ENCODE data around the gene EGLN3.
"Not testable (repeated sequence)": the region's sequence is repeated elsewhere in the genome, so short reads cannot be mapped to it uniquely, and the experiment has no call there.

Gene EGLN3

DNA sequence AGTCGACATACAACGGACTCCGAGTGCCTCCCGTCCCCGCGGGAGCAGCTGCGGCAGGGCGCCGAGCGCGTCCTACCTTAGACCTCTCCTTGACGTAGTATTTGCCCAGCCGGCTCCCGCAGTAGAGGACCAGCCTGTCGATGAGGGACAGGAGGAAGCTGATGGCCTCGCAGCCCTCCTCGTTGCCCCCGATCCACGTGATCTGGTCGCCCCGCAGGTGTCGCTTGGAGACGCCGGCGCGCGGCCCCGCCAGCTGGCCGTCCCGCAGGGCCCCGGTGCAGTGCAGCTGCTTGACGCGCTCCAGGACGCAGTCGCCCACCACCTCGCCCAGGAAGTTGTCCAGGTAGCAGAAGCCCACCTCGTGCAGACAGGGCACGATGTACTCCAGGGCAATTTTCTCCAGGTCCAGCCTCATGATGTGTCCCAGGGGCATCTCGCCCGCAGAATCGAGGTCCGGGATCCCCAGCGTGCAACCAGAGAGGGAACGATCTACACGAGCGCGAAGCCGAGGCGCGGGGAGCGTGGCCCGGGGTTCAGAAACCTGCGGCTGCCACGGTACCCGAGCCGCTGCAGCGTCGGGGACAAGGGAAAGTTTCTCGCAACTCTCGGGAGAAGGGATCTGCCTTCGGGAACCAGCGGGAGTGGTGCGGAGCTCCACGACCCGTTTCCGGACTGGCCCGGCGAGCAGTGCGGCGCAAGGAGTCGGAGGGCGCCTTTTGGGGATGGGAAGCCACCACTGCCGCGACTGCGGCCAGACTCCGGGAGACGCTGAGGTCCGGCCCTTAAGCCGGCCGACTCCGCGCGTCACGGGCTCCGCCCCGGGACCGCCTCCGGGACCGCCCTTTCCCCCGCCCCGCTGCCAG lies at the start of gene EGLN3:
EGLN3 (minus strand) TSS at position 755 of the 863 bp plus-strand sequence; CDS start at position 433, 322 bp downstream.
- in situ Hi-C loops (cut with MboI; ENCODE audit: low sequenced_read_pairs), result no loop called here

- in situ Hi-C loops (cut with MboI; ENCODE audit: low sequenced_read_pairs), result no loop called here
These were observed 49.5 kb upstream of the EGLN3 start for GRCh38 chr14:34000396-34000795.

- in situ Hi-C loops (cut with MboI; ENCODE audit: low sequenced_read_pairs), result no loop called here
These were observed 49.0 kb upstream of the EGLN3 start for GRCh38 chr14:33999771-34000291.

- in situ Hi-C loops (cut with MboI; ENCODE audit: low sequenced_read_pairs), result no loop called here
These were observed 46.7 kb upstream of the EGLN3 start for GRCh38 chr14:33997611-33998010.

- in situ Hi-C loops (cut with MboI; ENCODE audit: low sequenced_read_pairs), result no loop called here
These were observed 45.6 kb upstream of the EGLN3 start for GRCh38 chr14:33996462-33996861.

DNA sequence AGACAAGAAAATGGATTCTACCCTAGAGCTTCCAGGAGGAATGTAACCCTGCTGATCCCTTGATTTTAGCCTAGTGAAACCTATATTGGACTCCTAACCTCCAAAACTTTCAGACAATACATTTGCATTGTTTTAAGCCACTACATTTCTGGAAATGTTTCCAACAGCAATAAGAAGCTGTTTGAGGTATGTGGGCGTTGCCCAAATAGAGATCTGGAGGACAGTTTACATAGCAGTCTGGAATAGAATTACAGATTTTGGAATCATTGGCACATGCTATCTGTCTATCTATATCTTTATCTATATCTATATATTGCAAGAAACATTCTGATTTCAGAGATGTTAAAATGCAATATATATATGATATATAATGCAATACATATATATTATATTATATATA lies 42.4 kb upstream of the EGLN3 start:
- in situ Hi-C loops (cut with MboI; ENCODE audit: low sequenced_read_pairs), result no loop called here

DNA sequence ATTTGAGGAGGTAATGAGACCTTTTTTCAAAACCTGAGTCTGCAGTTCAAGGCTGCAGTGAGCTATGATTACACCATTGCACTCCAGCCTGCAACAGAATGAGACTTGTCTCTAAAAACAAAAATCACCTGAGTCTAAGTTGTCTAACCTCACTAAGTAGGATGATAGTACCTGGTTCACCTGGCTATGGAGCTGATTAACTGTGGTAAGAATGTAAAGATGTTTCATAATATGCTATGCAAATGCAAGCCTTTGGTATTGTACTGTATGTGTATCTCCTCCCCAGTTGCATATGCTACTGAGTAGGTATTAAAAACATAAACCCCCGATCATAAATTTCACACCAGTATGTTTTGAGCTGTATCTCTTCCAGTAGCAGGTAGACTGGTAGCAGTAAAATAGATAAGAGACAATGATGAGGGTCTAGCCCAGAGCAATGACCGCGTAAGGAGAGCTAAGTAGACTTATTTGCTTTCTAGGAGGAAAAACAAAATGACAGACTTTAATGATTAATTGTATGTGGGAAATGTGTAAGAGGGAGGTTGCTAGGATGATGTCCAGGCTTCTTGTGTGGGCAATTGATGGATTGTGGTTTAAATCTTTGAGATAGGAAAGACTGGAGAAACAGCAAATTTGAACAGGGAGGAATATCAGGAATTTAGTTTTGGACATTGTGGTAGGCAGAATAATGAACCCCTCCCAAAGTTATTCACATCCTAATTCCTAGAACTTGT lies 41.6 kb upstream of the EGLN3 start:
- in situ Hi-C loops (cut with MboI; ENCODE audit: low sequenced_read_pairs), result no loop called here

- in situ Hi-C loops (cut with MboI; ENCODE audit: low sequenced_read_pairs), result no loop called here
These were observed 39.9 kb upstream of the EGLN3 start for GRCh38 chr14:33990790-33991189.

DNA sequence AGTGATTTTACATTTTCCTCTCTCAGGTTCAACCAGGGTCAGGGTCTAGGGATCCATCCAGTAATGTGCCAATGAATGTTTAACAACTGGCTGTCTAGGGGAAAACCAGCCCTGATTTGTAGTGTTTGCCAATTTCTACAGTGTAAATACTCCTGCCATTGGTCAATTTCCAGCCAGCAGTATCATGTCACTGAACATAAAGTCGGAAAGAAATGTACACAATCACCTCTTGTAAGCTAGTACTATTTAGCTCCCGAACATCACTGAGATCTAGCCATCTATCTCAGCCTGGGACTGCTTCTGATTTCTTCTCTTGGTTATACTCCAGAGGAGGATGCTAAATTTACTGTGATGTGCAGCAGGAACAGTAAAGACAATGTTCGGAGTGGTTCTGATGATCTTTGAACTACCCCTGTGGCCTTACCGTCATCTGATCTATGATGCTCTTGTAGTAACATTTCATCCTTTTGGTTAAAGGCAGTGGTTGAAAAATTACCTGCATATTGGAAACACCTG lies 36.7 kb upstream of the EGLN3 start:
- in situ Hi-C loops (cut with MboI; ENCODE audit: low sequenced_read_pairs), result no loop called here

- in situ Hi-C loops (cut with MboI; ENCODE audit: low sequenced_read_pairs), result no loop called here
These were observed 35.9 kb upstream of the EGLN3 start for GRCh38 chr14:33986804-33987203.

DNA sequence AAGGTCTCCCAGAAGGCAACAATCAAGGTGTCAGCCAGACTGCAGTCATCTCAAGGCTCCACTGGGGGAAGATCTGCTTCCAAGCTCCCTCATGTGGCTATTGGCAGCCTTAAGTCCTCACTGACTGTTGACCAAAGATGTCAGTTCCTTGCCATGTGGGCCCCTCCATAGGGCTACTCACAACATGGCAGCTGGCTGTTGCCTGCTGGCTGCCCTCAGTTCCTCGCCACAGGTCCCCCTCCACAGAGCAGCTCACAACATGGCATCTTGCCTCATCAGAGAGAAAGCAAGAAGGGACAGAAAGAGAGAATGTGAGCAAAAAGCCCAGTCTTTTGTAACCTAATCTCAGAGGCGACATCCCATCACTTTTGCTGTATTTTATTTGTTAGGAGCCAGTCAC lies 34.4 kb upstream of the EGLN3 start:
- in situ Hi-C loops (cut with MboI; ENCODE audit: low sequenced_read_pairs), result no loop called here

- in situ Hi-C loops (cut with MboI; ENCODE audit: low sequenced_read_pairs), result no loop called here
These were observed 28.9 kb upstream of the EGLN3 start for GRCh38 chr14:33979613-33980276.

- in situ Hi-C loops (cut with MboI; ENCODE audit: low sequenced_read_pairs), result no loop called here
These were observed 28.2 kb upstream of the EGLN3 start for GRCh38 chr14:33978892-33979612.

- in situ Hi-C loops (cut with MboI; ENCODE audit: low sequenced_read_pairs), result no loop called here
These were observed 21.8 kb upstream of the EGLN3 start for GRCh38 chr14:33972583-33973081.

DNA sequence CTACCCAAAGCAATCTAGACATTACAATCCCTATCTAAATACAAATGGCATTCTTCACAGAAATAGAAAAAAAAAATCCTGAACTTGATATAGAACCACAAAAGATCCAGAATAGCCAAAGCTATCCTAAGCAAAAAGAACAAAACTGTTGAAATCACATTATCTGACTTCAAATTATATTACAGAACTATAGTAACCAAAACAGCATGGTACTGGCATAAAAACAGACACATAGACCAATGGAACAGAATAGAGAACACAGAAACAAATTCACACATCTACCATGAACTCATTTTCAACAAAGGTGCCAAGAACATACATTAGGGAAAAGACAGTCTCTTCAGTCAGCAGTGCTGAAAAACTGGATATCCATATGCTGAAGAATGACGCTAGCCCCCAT lies 19.0 kb upstream of the EGLN3 start:
- in situ Hi-C loops (cut with MboI; ENCODE audit: low sequenced_read_pairs), result not testable (repeated sequence)

DNA sequence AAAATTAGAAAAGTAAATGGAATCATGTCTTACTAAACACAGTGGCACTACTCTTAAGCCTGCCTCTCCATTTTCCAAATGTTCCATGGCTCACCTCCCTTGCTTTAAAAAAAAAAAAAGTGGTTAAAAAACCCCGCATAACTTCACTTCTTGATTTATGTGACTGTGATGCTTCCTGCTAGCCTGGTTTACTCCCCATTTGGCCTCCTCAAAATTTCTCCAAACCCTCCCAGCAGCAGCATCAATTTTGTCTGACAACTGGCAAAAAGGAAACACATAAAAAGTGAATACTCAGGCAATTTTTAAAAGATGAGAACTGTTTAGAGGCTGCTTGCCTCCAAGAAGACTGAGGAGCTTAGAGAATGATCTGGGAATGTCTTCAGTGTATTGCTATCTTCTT lies 17.8 kb upstream of the EGLN3 start:
- in situ Hi-C loops (cut with MboI; ENCODE audit: low sequenced_read_pairs), result no loop called here

GRCh38 chr14:33967138-33967537 lies 16.3 kb upstream of the EGLN3 start:
- in situ Hi-C loops (cut with MboI; ENCODE audit: low sequenced_read_pairs), result no loop called here

DNA sequence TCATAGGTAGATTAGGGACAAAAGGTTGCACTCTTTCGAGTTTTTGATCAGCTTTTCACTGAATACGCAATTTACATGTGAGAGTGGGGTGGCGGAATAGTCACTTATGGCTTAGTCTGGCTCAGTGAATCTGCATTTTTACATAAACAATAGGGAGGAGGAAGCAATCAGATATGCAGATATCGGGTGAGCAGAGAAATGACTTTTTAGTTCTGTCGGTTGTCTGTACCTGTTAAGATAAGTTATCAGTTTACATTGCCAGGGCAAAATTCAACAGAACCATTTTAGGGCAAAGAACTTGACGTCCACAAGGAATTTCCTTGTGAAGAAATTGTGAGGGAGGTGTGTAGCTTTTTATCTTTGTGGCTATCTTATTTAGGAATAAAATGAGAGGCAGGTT lies 15.4 kb upstream of the EGLN3 start:
- in situ Hi-C loops (cut with MboI; ENCODE audit: low sequenced_read_pairs), result no loop called here

DNA sequence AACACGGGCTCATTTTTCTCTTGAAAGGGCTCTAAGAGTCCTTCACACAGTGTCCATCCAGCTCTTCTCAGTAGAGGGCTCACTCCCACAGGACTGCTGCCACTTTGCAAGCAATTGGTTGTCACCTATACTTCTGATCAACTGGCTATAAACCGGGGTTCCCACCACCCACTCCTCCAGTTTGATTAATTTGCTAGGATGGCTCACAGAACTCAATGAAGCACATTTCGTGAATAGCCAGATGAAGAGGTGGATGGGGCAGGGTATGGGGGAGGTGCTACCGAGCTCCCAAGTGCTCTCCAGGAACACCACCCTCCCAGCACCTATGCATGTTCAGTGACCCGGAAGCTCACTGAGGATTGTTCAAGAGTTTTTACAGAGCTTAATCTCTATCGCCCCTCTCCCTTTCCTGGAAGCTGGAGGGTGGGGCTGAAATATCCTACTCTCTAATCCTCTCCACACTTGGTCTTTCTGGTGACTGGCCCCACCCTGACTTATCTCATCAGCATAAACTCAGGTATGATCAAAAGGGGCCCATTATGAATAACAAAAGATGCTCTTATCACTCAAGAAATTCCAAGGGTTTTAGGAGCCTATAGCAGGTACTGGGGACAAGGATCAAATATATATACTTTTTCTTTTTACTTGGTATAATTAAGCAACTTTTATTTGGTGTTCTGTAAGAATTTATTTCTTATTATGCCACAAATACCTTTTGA lies 13.9 kb upstream of the EGLN3 start:
- in situ Hi-C loops (cut with MboI; ENCODE audit: low sequenced_read_pairs), result no loop called here

DNA sequence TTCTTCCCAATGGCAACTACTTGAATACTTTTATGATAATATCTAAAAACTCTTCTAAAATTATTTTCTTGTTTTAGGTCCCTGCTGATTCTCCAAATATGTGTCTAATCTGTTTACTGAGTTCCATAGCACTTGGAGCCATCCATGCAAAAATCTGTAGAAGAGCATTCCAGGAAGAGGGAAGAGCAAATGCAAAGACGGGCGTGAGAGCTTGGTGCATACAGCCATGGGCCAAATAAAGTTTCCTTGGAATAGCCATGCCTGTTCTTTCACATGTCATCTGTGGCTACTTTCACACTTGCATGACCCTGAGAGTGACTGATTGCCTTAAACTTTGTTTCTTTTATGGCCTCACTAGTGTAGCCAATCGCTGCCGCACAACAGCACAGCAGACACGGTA lies 13.0 kb upstream of the EGLN3 start:
- in situ Hi-C loops (cut with MboI; ENCODE audit: low sequenced_read_pairs), result no loop called here
